Fibroblast of mammary gland (primary cell): Measurements from ENCODE around the gene EIF4G3.

Experiments
- DNase-seq: peaks from one replicate; pipeline ENCODE4 v3.0.0-alpha.2; 2010; ENCODE audit warnings: low read depth
- H3K4me3 ChIP-seq: 2 replicates; pipeline ENCODE4 v1.5.1; 2011; ENCODE audit warnings: low read depth, mild to moderate bottlenecking, low read length, moderate library complexity; ENCODE audit not compliant: control insufficient read depth
- TF ChIP-seq, protein P1 (sequence below): conservative IDR thresholded peaks from 2 replicates; pipeline ENCODE4 v1.5.1; 2011; ENCODE audit warnings: low read depth, low read length, inconsistent platforms; ENCODE audit not compliant: control insufficient read depth, insufficient read depth

Gene EIF4G3

DNA sequence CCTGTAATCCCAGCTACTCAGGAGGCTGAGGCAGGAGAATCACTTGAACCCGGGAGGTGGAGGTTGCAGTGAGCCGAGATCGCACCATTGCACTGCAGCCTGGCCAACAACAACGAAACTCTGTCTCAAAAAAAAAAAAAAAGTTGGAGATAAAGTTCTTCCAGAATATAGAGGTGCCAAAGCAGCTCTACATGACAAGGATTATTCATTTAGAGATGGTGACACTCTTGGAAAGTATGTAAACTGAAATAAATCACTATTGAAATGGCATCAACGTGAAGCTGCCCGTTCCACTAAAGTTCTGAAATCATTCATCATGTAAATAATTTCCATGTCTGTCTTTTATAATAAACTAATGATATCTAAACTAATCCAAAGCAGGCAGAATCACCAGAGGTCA lies 14.9 kb downstream of the EIF4G3 start:
- DNase-seq = no peak
- H3K4me3 ChIP-seq = no peak overlapping the region
- TF ChIP-seq, protein P1, sequence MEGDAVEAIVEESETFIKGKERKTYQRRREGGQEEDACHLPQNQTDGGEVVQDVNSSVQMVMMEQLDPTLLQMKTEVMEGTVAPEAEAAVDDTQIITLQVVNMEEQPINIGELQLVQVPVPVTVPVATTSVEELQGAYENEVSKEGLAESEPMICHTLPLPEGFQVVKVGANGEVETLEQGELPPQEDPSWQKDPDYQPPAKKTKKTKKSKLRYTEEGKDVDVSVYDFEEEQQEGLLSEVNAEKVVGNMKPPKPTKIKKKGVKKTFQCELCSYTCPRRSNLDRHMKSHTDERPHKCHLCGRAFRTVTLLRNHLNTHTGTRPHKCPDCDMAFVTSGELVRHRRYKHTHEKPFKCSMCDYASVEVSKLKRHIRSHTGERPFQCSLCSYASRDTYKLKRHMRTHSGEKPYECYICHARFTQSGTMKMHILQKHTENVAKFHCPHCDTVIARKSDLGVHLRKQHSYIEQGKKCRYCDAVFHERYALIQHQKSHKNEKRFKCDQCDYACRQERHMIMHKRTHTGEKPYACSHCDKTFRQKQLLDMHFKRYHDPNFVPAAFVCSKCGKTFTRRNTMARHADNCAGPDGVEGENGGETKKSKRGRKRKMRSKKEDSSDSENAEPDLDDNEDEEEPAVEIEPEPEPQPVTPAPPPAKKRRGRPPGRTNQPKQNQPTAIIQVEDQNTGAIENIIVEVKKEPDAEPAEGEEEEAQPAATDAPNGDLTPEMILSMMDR = no peak

DNA sequence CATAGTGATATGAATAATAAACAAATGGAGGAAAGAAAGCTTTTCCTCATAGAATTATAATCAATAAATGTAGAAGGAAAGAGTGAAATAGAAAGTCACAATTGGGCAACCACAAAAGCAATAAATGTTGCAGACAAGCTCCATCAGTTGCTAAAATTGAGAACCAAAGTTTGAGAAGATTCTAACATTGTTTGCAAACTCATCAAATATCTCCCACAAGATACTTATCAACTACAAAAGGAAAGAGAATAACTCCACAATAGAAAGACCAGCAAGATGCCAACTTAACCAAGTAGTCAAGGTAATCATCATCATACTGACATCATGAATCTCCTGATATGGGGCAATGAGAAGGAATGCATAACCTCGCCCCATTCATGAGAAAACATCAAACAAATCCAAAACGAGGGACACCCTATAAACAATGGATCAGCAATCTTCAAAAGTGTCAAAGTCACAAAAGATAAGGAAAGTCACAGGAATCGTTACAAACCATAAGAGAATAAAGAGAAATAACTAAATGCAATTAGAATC lies 16.4 kb downstream of the EIF4G3 start:
- no peak for DNase-seq
- TF ChIP-seq, protein P1 = no peak
- no peak overlapping the region for H3K4me3 ChIP-seq

DNA sequence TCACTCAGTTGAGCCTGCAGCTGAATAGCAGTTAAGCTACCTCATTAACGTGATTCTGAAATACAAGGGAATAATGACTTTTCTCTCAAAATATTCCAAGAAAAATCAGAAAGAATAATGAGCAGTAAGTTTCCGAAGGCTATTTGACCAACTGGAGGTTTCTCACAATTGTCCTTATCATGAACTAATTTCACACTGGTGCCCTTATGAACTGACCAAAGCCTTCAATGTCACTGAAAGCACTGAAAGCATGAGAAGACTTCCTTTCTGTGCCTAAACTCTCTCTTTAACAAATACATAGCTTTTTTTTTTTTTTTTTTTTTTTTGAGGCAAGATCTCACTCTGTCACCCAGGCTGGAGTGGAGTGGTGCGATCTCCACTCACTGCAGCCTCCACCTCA lies 18.8 kb downstream of the EIF4G3 start:
- DNase-seq = no peak
- no peak overlapping the region for H3K4me3 ChIP-seq
- TF ChIP-seq, protein P1 = no peak

DNA sequence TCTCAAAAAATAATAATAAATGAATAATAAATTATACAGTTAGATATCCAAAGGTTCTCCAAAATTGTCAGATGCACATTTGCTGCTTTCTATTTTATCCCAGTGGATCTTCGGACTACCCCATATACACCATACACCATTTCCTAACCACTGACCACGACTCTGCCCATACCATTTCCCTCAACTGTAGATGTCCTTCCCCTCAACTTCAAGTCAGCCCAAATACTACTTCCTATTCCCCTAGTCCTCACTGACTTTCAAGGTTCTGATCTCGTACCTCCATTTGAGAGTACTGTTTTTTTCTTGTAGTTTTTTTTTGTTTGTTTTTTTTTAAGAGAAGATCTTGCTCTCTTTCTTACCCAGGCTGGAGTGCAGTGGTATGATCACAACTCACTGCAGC lies 19.6 kb downstream of the EIF4G3 start:
- TF ChIP-seq, protein P1 = no peak
- DNase-seq = no peak
- no peak overlapping the region for H3K4me3 ChIP-seq

DNA sequence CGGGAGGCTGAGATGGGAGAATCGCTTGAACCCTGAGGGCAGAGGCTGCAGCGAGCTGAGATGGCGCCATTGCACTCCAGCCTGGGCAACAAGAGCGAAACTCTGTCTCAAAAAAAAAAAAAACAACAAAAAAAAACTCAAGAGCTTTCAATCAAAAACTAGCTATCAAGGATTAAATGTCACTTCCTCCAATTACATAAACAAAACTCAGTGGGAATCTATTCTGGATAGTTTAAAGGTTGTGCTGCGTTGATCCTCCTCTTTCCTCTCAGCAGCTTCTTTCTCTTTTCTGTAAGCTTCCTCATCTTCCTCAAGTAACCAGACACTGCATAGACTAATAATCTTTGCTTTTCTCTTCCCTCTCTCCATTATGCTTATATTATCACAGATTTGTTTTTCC lies 20.7 kb downstream of the EIF4G3 start:
- TF ChIP-seq, protein P1 = no peak
- DNase-seq = no peak
- no peak overlapping the region for H3K4me3 ChIP-seq

DNA sequence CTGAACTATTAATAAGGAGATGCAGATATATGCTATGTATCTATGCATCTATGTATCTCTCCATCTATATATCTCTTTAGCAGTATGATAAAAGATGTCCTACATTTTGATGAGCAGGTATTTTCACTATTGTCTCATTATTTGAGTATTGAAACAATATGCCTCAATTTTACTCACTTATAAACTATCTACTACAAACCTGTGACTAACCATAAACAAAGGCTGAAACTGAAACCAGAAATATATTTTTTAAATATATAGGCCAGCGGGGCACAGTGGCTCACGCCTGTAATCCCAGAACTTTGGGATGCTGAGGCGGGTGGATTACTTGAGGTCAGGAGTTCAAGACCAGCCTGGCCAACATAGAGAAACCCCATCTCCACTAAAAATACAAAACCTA lies 22.0 kb downstream of the EIF4G3 start:
- TF ChIP-seq, protein P1 = no peak
- DNase-seq = no peak
- H3K4me3 ChIP-seq = no peak overlapping the region

DNA sequence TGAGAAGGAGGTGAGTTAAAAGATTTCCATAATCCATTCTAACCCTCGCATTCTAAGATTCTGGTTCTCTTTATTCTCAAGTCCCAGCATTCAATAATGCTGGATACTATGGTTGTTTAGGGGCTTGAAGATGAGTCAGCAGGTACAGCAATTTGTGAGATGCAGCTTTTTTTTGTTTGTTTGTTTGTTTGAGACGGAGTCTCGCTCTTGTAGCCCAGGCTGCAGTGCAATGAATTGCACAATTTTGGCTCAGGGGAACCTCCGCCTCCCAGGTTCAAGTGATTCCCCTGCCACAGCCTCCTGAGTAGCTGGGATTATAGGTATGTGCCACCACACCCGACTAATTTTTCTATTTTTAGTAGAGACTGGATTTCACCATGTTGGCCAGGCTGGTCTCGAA lies 23.3 kb downstream of the EIF4G3 start:
- DNase-seq = no peak
- TF ChIP-seq, protein P1 = no peak
- H3K4me3 ChIP-seq = no peak overlapping the region
